ENCODE data around the gene SFT2D3. TPM values are rescaled to one million over a fixed set of nuclear protein-coding genes. Genes with fewer than 3 reads are reported as not detected.

SFT2D3 gene
- total and polyA plus RNA-seq, 9 of the 15 experiments (the other 6 are each of a cell fraction or from before 2014, with no cell fraction given): 7.5 to 9.9 (median 8.9) TPM; not detected in 2

GRCh38 chr2:127712999-127713398 lies 11.7 kb downstream of the SFT2D3 start:
- no peak overlapping the region for H3K4me3 ChIP-seq
- H3K9ac ChIP-seq (ENCODE audit: insufficient read depth in 1 of 2, low read depth in 2 of 2, low read length in 2 of 2): no peak overlapping the region
- H3K27me3 ChIP-seq (ENCODE audit: control insufficient read depth in 2 of 2, insufficient read depth in 2 of 2, low read length in 2 of 2): no peaks in the 10 kb centered on the region
- H3K4me1 ChIP-seq (replicated peaks in 1 of 2; ENCODE audit: control insufficient read depth in 2 of 2, insufficient read depth in 2 of 2, low read length in 2 of 2): peaks cover 0 to 5% of the 10 kb centered on the region in 2 experiments; a peak in 1 of 5 replicates
- H4K20me1 ChIP-seq (replicated peaks; ENCODE audit: control insufficient read depth, insufficient read depth, low read length): no peaks in the 10 kb centered on the region
- H3K27ac ChIP-seq (ENCODE audit: extremely low read depth, low read depth, low read length): no peak overlapping the region
- BruUV-seq (replicated peaks): no TSS peak
- H3K36me3 ChIP-seq (ENCODE audit: control insufficient read depth, insufficient read depth, low read length): peaks cover 68% of the 10 kb centered on the region
- ChIA-PET POLR2A (interaction anchor here (1.6 kb wide), 1 partner anchor 9 kb away, joined by 6 read pairs; no protein-coding TSS in a partner anchor), CTCF (ENCODE audit: low intra/inter-chr PET ratio) (no interaction called here)
- FAIRE-seq (peak; percentile 72), ATAC-seq (no peak), DNase-seq (ENCODE audit: extremely low read depth in 1 of 4, low spot score in 3 of 4) (no peak)
- TF ChIP-seq KHSRP (IDR thresholded peaks at IDR 0.05) (no peak), CEBPG (CRISPR knock-in tag; IDR thresholded peaks at IDR 0.05) (no peak), CEBPG (tag; conservative IDR thresholded peaks at IDR 0.05 in 1 of 2, IDR thresholded peaks at IDR 0.05 in 1 of 2) (0 out of 4 replicates have a peak, but pooled peaks of 1 of the 2 experiments have one; percentile 30), USF1 (CRISPR knock-in tag; IDR thresholded peaks at IDR 0.05) (no peak), MYNN (IDR thresholded peaks at IDR 0.05) (no peak), MYNN (CRISPR knock-in tag; IDR thresholded peaks at IDR 0.05) (no peak), CBFA2T2 (conservative IDR thresholded peaks at IDR 0.05) (no peak), CEBPB (tag; IDR thresholded peaks at IDR 0.05) (peak; percentile 44; the same call in 1 of the 2 replicates)
- WGBS (ENCODE audit: insufficient coverage, low coverage, missing lambda C conversion rate): 60% methylated on average over 2 of the region's 2 CpGs
- intact Hi-C loops (cut with micrococcal nuclease) (no loop called here), in situ Hi-C loops (cut with MboI) (no loop called here)
- H2AFZ ChIP-seq (ENCODE audit: low read depth, low read length): no peak overlapping the region
- no peak overlapping the region for H3K4me2 ChIP-seq (ENCODE audit: insufficient read depth, low read length)
- peaks cover 2% of the 10 kb centered on the region for H3K9me1 ChIP-seq (ENCODE audit: control insufficient read depth, insufficient read depth, low read length)
- no peaks in the 10 kb centered on the region for H3K9me3 ChIP-seq (replicated peaks; ENCODE audit: control insufficient read depth, insufficient read depth, low read depth, low read length)
- no peaks in the 10 kb centered on the region for H3K79me2 ChIP-seq (ENCODE audit: control insufficient read depth, insufficient read depth, low read length)

All from K562 (cell line).